ENCODE measurements around the gene MOGAT1. TPM values are rescaled to one million over a fixed set of nuclear protein-coding genes. Genes with fewer than 3 reads are reported as not detected.

The MOGAT1 gene
- total and polyA plus RNA-seq, 8 donors: 0.17 to 0.38 (median 0.29) TPM; not detected in 4

DNA sequence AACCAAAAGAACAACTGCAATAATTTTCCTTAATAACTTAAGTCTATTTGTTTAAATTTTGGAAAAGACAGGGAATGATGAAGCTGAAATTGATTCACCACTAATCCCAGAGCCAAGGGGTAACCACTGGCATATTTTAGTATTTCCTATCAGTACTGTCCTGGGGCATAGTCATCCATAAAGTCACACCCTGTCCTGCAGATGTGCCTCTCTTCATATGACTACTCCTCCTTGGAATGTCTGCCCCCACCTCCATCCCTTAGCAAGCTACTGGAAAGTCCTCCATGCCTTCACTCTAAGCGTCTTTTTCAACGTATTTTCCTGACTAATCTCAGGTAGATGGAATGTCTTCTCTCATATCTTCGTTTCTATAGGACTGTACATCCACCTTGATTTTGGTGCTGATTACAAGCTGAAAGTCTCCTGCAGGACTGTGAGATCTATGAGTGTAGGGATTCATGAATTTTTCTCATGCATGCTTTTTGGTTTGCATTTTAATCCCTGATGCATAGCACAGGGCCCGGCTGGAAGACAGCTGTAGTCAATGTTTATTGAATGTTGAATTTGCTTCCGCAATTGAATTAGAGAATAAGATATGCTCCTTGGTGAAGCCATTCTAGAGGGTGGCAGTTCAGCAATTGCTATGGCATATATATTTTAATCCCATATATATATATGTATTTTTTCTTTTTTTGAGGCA is 85.6 kb downstream of the MOGAT1 start:
- H3K4me3 ChIP-seq: no peak overlapping the region
- no peak for FAIRE-seq
- peaks cover 0 to 14% (median 11%) of the 10 kb centered on the region in 3 donors for H3K4me1 ChIP-seq
- H3K27me3 ChIP-seq: no peaks in the 10 kb centered on the region
- no peaks in the 10 kb centered on the region for H3K36me3 ChIP-seq
- WGBS, 2 donors: 62 to 78% methylated on average over 5 of the region's 5 CpGs
- no peak for TF ChIP-seq CTCF (IDR thresholded peaks at IDR 0.05)
- no peak for ATAC-seq
- intact Hi-C loops (cut with DNase I): no loop called here
- no peak overlapping the region for H3K27ac ChIP-seq
- DNase-seq: no peak
- no peaks in the 10 kb centered on the region for H3K9me3 ChIP-seq

Other genes starting within 250 kb of the MOGAT1 start
- gene SGPP2, start 247.1 kb upstream of the MOGAT1 start, total RNA-seq: 10 to 100 TPM in 2 of 6 donors, 1 to 10 TPM in 4; 1.6 to 10.4 (median 3.6) TPM
- 1 to 10 TPM in 1 of 2 donors, under 1 TPM in 1; 0.80 to 6.2 TPM for gene SGPP2, start 247.1 kb upstream of the MOGAT1 start, polyA plus RNA-seq
- 10 to 100 TPM in 2 of 6 donors, 1 to 10 TPM in 4; 6.1 to 13.7 (median 8.6) TPM for gene FARSB, start 15.6 kb upstream of the MOGAT1 start, total RNA-seq
- gene FARSB, start 15.6 kb upstream of the MOGAT1 start, polyA plus RNA-seq: 10 to 100 TPM in 1 of 2 donors, 1 to 10 TPM in 1; 8.6 to 12.1 TPM
- 10 to 100 TPM; 14.0 to 32.0 (median 16.6) TPM for gene ACSL3, start 189.4 kb downstream of the MOGAT1 start, total RNA-seq
- 10 to 100 TPM in 1 of 2 donors, 1 to 10 TPM in 1; 4.7 to 14.9 TPM for gene ACSL3, start 189.4 kb downstream of the MOGAT1 start, polyA plus RNA-seq

Measured in pancreas (tissue), 10 donors.